K562 (cell line): ENCODE data around the gene ACRV1. TPM values are rescaled to one million over a fixed set of nuclear protein-coding genes. Genes with fewer than 3 reads are reported as not detected.

Source experiments
- ARID3A ChIP-seq: IDR thresholded peaks from 2 replicates; pipeline ENCODE4 v1.6.1; 2012; ENCODE audit warnings: low read depth, low read length, improper control_type of control experiment, borderline replicate concordance
- FOXK2 ChIP-seq, 2 experiments: fragments of 450-650 bp; IDR thresholded peaks in 1 of 2; conservative IDR thresholded peaks in 1 of 2; 2 replicates each; pipeline ENCODE4 v1.6.1; 2016; ENCODE audit warnings: low read depth in 2 of 2, mild to moderate bottlenecking in 1 of 2
- GABPB1 ChIP-seq: sonication (generic); formaldehyde crosslinking; IDR thresholded peaks from 2 replicates; pipeline ENCODE4 v1.8.0; 2022; ENCODE audit warnings: mild to moderate bottlenecking, missing genetic modification reagents
- KLF16 ChIP-seq: IDR thresholded peaks from 2 replicates; pipeline ENCODE4 v1.6.1; 2016; ENCODE audit warnings: antibody characterized with exemption
- LARP7 ChIP-seq: fragments of 450-650 bp; IDR thresholded peaks from 2 replicates; pipeline ENCODE4 v1.6.1; 2016
- MAX ChIP-seq: sonication (generic); formaldehyde crosslinking; IDR thresholded peaks from 2 replicates; pipeline ENCODE4 v1.9.0; 2022; ENCODE audit warnings: mild to moderate bottlenecking, missing genetic modification reagents
- NONO ChIP-seq, 2 experiments: fragments of 200-400 bp in 1 of 2; fragments of 450-650 bp in 1 of 2; formaldehyde crosslinking in 1 of 2; IDR thresholded peaks; 2 replicates each; pipeline ENCODE4 v1.6.1; 2017; ENCODE audit warnings: low read depth in 2 of 2, mild to moderate bottlenecking in 2 of 2, moderate library complexity in 2 of 2, low read length in 1 of 2
- RBM39 ChIP-seq: fragments of 200-400 bp; formaldehyde crosslinking; optimal IDR thresholded peaks from 2 replicates; pipeline ENCODE3; 2018; ENCODE audit warnings: low read depth, low read length
- SAP30 ChIP-seq: fragments of 200-600 bp; sonication (generic); IDR thresholded peaks from 2 replicates; pipeline ENCODE4 v1.6.1; 2012; ENCODE audit warnings: borderline replicate concordance, low read depth, mild to moderate bottlenecking, moderate library complexity, low read length, control low read depth, inconsistent platforms; ENCODE audit not compliant: insufficient read depth, poor library complexity, severe bottlenecking
- SIN3B ChIP-seq: fragments of 450-650 bp; IDR thresholded peaks from 2 replicates; pipeline ENCODE4 v1.6.1; 2017; ENCODE audit warnings: low read depth, mild to moderate bottlenecking, moderate library complexity
- THRAP3 ChIP-seq: fragments of 450-650 bp; IDR thresholded peaks from 2 replicates; pipeline ENCODE4 v1.6.1; 2016; ENCODE audit warnings: mild to moderate bottlenecking, inconsistent platforms, borderline replicate concordance
- ZBTB33 ChIP-seq: sonication (generic); formaldehyde crosslinking; IDR thresholded peaks from 2 replicates; pipeline ENCODE4 v1.8.1; 2023; ENCODE audit warnings: mild to moderate bottlenecking, missing genetic modification reagents
- ZNF57 ChIP-seq: fragments of 450-650 bp; formaldehyde crosslinking; IDR thresholded peaks from 2 replicates; pipeline ENCODE4 v1.4.0; 2020; ENCODE audit warnings: mild to moderate bottlenecking, moderate library complexity
- ZNF696 ChIP-seq: fragments of 250-450 bp; sonication (Bioruptor Pico); conservative IDR thresholded peaks from 2 replicates; pipeline ENCODE4 v1.4.0; 2020; ENCODE audit warnings: mild to moderate bottlenecking, moderate library complexity
- polyA plus RNA-seq, 8 experiments: library from polyadenylated mRNA; depleted of rRNA in 4 of 8; stranded (reverse) in 5 of 8; unstranded in 3 of 8; fragments of >200 nt; fragmentation: Nextera tagmentation in 2 of 8; fragmentation: Illumina TruSeq in 1 of 8; extraction: Ambion mirVana in 2 of 8; extraction: Trizol in 1 of 8; gene quantifications; 2 replicates each; pipeline versions ENCODE4 v1.2.1 to v1.2.3, GENCODE V29; 2011 to 2014; ENCODE audit warnings: inconsistent platforms in 1 of 8, missing spikeins in 1 of 8
- total RNA-seq, 7 experiments: library from RNA; depleted of rRNA in 6 of 7; stranded (reverse); fragments of >200 nt in 6 of 7; fragmentation: Illumina TruSeq in 2 of 7; extraction: Trizol in 2 of 7; gene quantifications; 2 replicates each; pipeline versions ENCODE4 v1.2.1 to v1.2.3, GENCODE V29; 2011 to 2021; ENCODE audit warnings: low replicate concordance in 1 of 7

Gene ACRV1
- total and polyA plus RNA-seq, 9 of the 15 experiments (the other 6 are each of a cell fraction or from before 2014, with no cell fraction given), result 0.22 to 0.25 TPM; not detected in 7

GRCh38 chr11:125625630-125626287 is 54.9 kb downstream of the ACRV1 start (continued):
- peak in 1 of 2 experiments; percentile 82; a peak in 1 of 4 replicates for TF ChIP-seq NONO (IDR thresholded peaks at IDR 0.05; ENCODE audit: low read depth in 2 of 2, low read length in 1 of 2)
- TF ChIP-seq ZNF57, result no peak
- TF ChIP-seq LARP7, result peak; percentile 77; the same call in 1 of the 2 replicates
- TF ChIP-seq KLF16, result no peak
- TF ChIP-seq MAX (CRISPR knock-in tag), result peak; percentile 74
- peak; percentile 23; the same call in 1 of the 2 replicates for TF ChIP-seq ZBTB33 (CRISPR knock-in tag)
- peak; percentile 76; the same call in 1 of the 2 replicates for TF ChIP-seq GABPB1 (CRISPR knock-in tag)
- peak; percentile 80; the same call in 1 of the 2 replicates for TF ChIP-seq THRAP3
- TF ChIP-seq SIN3B, result peak; percentile 62
- TF ChIP-seq ARID3A, result 0 out of 2 replicates have a peak, but pooled peaks have one; percentile 15
- peak; percentile 65 for TF ChIP-seq SAP30
- TF ChIP-seq RBM39, result peak; percentile 54
- peak; percentile 53 to 59; a peak in 3 of 4 replicates for TF ChIP-seq FOXK2 (conservative IDR thresholded peaks at IDR 0.05 in 1 of 2, IDR thresholded peaks at IDR 0.05 in 1 of 2; ENCODE audit: low read depth in 2 of 2)
- no peak for TF ChIP-seq ZNF696 (CRISPR knock-in tag)
